Progenitor cell of endocrine pancreas (in vitro differentiated cells): Measurements from ENCODE around the gene CNOT3. TPM values are rescaled to one million over a fixed set of nuclear protein-coding genes. Genes with fewer than 3 reads are reported as not detected.

ENCODE experiments used
- DNase-seq: peaks from one replicate; pipeline ENCODE4 v3.0.0; 2021; ENCODE audit warnings: low spot score; ENCODE audit not compliant: unreplicated experiment
- H3K27ac Mint-ChIP-seq: 2 replicates; pipeline ENCODE4 v1.8.0; 2021; ENCODE audit warnings: mild to moderate bottlenecking, moderate library complexity, mixed read lengths
- H3K27me3 Mint-ChIP-seq: 2 replicates; pipeline ENCODE4 v1.8.0; 2021; ENCODE audit warnings: mixed read lengths
- H3K36me3 Mint-ChIP-seq: 2 replicates; pipeline ENCODE4 v1.8.0; 2022; ENCODE audit warnings: mixed read lengths; ENCODE audit not compliant: insufficient read depth
- H3K4me1 Mint-ChIP-seq: 2 replicates; pipeline ENCODE4 v1.8.0; 2021; ENCODE audit warnings: low read depth, mixed read lengths
- H3K4me3 Mint-ChIP-seq: 2 replicates; pipeline ENCODE4 v1.8.0; 2021; ENCODE audit warnings: low read depth, mild to moderate bottlenecking, moderate library complexity, mixed read lengths
- H3K9me3 Mint-ChIP-seq: 2 replicates; pipeline ENCODE4 v1.8.0; 2021; ENCODE audit warnings: low read depth, mixed read lengths
- total RNA-seq: library from RNA; stranded (reverse); gene quantifications from 2 replicates; pipeline ENCODE4 v1.2.1, GENCODE V29; 2021
- TF ChIP-seq, protein P1 (sequence below): fragments of 200-600 bp; sonication (generic); IDR thresholded peaks from one replicate; pipeline ENCODE4 v1.5.0; 2021; ENCODE audit warnings: antibody characterized with exemption, mild to moderate bottlenecking; ENCODE audit not compliant: unreplicated experiment

CNOT3 gene
- total RNA-seq, 1 donor from 2014 or later: 77.3 TPM

DNA sequence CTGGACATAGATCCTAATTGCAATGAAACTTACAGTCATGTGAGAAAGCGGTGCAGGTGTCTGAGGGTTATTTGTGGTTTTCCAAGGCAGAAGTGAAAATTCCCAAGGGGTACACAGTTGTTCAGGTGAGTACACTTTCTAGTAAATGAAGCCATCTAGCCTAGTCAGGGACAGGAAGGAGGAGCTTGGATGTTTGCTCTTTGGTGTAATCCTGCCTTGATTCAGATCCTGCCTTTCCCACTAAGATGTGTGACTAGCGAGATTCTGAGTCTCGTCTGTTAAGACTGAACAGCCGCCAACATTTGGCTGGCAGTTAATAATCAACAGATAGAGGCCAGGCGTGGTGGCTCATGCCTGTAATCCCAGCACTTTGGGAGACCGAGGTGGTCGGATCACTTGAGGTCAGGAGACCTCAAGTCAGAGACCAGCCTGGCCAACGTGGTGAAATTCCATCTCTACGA lies 65.6 kb downstream of the CNOT3 start:
- Mint-ChIP-seq H3K4me3 (peak overlapping the region; percentile 92), H3K27ac (peak overlapping the region; percentile 90), H3K27me3 (no peaks in the 10 kb centered on the region), H3K9me3 (no peaks in the 10 kb centered on the region), H3K4me1 (peaks cover 36% of the 10 kb centered on the region), H3K36me3 (peaks cover 31% of the 10 kb centered on the region)
- TF ChIP-seq, protein P1, sequence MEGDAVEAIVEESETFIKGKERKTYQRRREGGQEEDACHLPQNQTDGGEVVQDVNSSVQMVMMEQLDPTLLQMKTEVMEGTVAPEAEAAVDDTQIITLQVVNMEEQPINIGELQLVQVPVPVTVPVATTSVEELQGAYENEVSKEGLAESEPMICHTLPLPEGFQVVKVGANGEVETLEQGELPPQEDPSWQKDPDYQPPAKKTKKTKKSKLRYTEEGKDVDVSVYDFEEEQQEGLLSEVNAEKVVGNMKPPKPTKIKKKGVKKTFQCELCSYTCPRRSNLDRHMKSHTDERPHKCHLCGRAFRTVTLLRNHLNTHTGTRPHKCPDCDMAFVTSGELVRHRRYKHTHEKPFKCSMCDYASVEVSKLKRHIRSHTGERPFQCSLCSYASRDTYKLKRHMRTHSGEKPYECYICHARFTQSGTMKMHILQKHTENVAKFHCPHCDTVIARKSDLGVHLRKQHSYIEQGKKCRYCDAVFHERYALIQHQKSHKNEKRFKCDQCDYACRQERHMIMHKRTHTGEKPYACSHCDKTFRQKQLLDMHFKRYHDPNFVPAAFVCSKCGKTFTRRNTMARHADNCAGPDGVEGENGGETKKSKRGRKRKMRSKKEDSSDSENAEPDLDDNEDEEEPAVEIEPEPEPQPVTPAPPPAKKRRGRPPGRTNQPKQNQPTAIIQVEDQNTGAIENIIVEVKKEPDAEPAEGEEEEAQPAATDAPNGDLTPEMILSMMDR: no peak
- DNase-seq: no peak

DNA sequence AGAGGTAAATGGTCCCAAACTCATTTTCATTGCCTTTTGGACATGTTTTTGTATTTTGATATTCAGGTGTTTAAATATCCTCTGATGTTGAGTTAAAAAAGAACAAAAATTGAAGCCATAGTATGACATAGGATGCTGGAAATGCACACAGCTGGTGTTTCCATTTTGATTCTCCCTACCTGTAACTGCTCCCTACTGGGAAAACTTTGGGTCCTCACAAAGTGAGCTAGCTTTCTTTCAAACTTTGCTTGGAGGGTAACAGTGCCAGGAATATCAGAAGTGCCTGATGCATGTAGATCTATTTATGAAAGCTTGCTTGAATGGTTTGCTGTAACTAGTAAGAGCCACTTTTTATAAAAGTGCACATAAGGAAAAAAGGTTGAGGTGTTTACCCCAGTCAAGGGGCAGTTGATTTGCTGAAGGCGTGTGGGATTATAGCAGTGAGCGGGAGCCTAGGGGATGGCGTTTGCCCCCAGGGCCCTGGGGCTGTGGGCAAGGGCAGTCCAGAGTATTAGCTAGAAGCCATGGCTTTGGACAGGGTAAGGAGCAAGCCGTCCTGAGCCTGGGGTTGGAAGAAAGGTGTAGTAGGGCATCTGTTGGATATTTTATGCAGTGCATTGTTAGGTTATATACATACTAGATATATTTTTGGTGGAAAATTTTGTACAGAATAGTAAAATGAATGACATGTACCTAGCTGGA lies 67.4 kb downstream of the CNOT3 start:
- TF ChIP-seq, protein P1: no peak
- no peak for DNase-seq
- Mint-ChIP-seq H3K9me3 (no peaks in the 10 kb centered on the region), H3K27me3 (no peaks in the 10 kb centered on the region), H3K36me3 (peaks cover 31% of the 10 kb centered on the region), H3K4me1 (peaks cover 51% of the 10 kb centered on the region), H3K27ac (peak overlapping the region; percentile 22), H3K4me3 (no peak overlapping the region)

Other genes with a start within 250 kb of the CNOT3 start
- 0.18 TPM in 1 of 2 replicates, not detected in the other for gene CACNG7, start 228.5 kb upstream of the CNOT3 start, total RNA-seq
- 0.36 and 0.40 TPM in 2 replicates for gene CACNG8, start 174.8 kb upstream of the CNOT3 start, total RNA-seq
- gene CACNG6, start 146.1 kb upstream of the CNOT3 start, total RNA-seq: 7.6 and 8.4 TPM in 2 replicates
- not detected in 2 replicates for gene VSTM1, start 73.9 kb upstream of the CNOT3 start, total RNA-seq
- gene TARM1, start 56.4 kb upstream of the CNOT3 start, total RNA-seq: not detected in 2 replicates
- not detected in 2 replicates for gene OSCAR, start 37.0 kb upstream of the CNOT3 start, total RNA-seq
- gene NDUFA3, start 34.9 kb upstream of the CNOT3 start, total RNA-seq: 139 and 162 TPM in 2 replicates
- gene TFPT, start 22.1 kb upstream of the CNOT3 start, total RNA-seq: 21.1 and 21.8 TPM in 2 replicates
- gene PRPF31, start 22.0 kb upstream of the CNOT3 start, total RNA-seq: 71.3 and 78.8 TPM in 2 replicates
- gene LENG1, start 22.0 kb downstream of the CNOT3 start, total RNA-seq: 6.8 and 7.2 TPM in 2 replicates
- gene TMC4, start 35.4 kb downstream of the CNOT3 start, total RNA-seq: 119 and 125 TPM in 2 replicates
- gene MBOAT7, start 51.8 kb downstream of the CNOT3 start, total RNA-seq: 91.5 and 99.1 TPM in 2 replicates
- 38.6 and 39.7 TPM in 2 replicates for gene TSEN34, start 53.5 kb downstream of the CNOT3 start, total RNA-seq
- gene RPS9, start 63.1 kb downstream of the CNOT3 start, total RNA-seq: 1,160 and 1,179 TPM in 2 replicates
- 0.50 TPM in 1 of 2 replicates, not detected in the other for gene LILRB3, start 85.2 kb downstream of the CNOT3 start, total RNA-seq
- not detected in 2 replicates for gene LILRA6, start 105.0 kb downstream of the CNOT3 start, total RNA-seq
- gene LILRB5, start 119.5 kb downstream of the CNOT3 start, total RNA-seq: not detected in 2 replicates
- not detected in 2 replicates for gene LILRB2, start 143.3 kb downstream of the CNOT3 start, total RNA-seq
- gene LILRA5, start 175.4 kb downstream of the CNOT3 start, total RNA-seq: not detected in 2 replicates
- gene LILRA4, start 201.4 kb downstream of the CNOT3 start, total RNA-seq: not detected in 2 replicates
- gene LAIR1, start 227.2 kb downstream of the CNOT3 start, total RNA-seq: not detected in 2 replicates